GM19035 (cell line): ENCODE data around the gene DNASE1.
A peak's percentile ranks its signal among the peaks of the same experiment; 100 is the strongest.
"Not testable (repeated sequence)": the region's sequence is repeated elsewhere in the genome, so short reads cannot be mapped to it uniquely, and the experiment has no call there.

Experiments
- ATAC-seq: cut with Tn5 transposase; IDR thresholded peaks from one replicate; pipeline ENCODE4 v1.9.1; 2021; ENCODE audit not compliant: unreplicated experiment

Gene DNASE1

GRCh38 chr16:3654249-3654991, at the start of gene DNASE1:
DNASE1 (plus strand) TSS chr16:3654691; CDS start chr16:3655374, 683 bp downstream.
- peak; percentile 47 for ATAC-seq

GRCh38 chr16:3606441-3606840, 48.0 kb upstream of the DNASE1 start:
- ATAC-seq, result no peak

- no peak for ATAC-seq
Measured at GRCh38 chr16:3607161-3607560, 47.3 kb upstream of the DNASE1 start.

- no peak for ATAC-seq
Measured at GRCh38 chr16:3607634-3608033, 46.9 kb upstream of the DNASE1 start.

GRCh38 chr16:3608069-3608468, 46.4 kb upstream of the DNASE1 start:
- no peak for ATAC-seq

- ATAC-seq, result not testable (repeated sequence)
Measured at GRCh38 chr16:3608976-3609375, 45.5 kb upstream of the DNASE1 start.

- no peak for ATAC-seq
Measured at GRCh38 chr16:3609895-3610697, 44.4 kb upstream of the DNASE1 start.

- ATAC-seq, result no peak
Measured at GRCh38 chr16:3610698-3611145, 43.8 kb upstream of the DNASE1 start.

- peak; percentile 86 for ATAC-seq
Measured at GRCh38 chr16:3611146-3611975, 43.1 kb upstream of the DNASE1 start, which contains the start of gene SLX4. SLX4 (minus strand) TSS chr16:3611606; CDS start chr16:3608964, 2,642 bp downstream.

- ATAC-seq, result no peak
Measured at GRCh38 chr16:3612510-3613466, 41.7 kb upstream of the DNASE1 start.

- ATAC-seq, result no peak
Measured at GRCh38 chr16:3618769-3619141, 35.7 kb upstream of the DNASE1 start.

- ATAC-seq, result no peak
Measured at GRCh38 chr16:3623642-3624041, 30.8 kb upstream of the DNASE1 start.

GRCh38 chr16:3625331-3625730, 29.2 kb upstream of the DNASE1 start:
- ATAC-seq, result no peak

GRCh38 chr16:3625911-3626732, 28.4 kb upstream of the DNASE1 start:
- ATAC-seq, result peak; percentile 57

GRCh38 chr16:3637371-3637923, 17.0 kb upstream of the DNASE1 start:
- ATAC-seq, result no peak

GRCh38 chr16:3638916-3639644, 15.4 kb upstream of the DNASE1 start:
- ATAC-seq, result no peak

- ATAC-seq, result no peak
Measured at GRCh38 chr16:3640207-3640606, 14.3 kb upstream of the DNASE1 start.
